ENCODE measurements around the gene SNX5. TPM values are rescaled to one million over a fixed set of nuclear protein-coding genes. Genes with fewer than 3 reads are reported as not detected.
A peak's percentile ranks its signal among the peaks of the same experiment; 100 is the strongest.

Gene SNX5
- total and polyA plus RNA-seq, 9 of the 15 experiments (the other 6 are each of a cell fraction or from before 2014, with no cell fraction given): 53.5 to 276 (median 160) TPM

DNA sequence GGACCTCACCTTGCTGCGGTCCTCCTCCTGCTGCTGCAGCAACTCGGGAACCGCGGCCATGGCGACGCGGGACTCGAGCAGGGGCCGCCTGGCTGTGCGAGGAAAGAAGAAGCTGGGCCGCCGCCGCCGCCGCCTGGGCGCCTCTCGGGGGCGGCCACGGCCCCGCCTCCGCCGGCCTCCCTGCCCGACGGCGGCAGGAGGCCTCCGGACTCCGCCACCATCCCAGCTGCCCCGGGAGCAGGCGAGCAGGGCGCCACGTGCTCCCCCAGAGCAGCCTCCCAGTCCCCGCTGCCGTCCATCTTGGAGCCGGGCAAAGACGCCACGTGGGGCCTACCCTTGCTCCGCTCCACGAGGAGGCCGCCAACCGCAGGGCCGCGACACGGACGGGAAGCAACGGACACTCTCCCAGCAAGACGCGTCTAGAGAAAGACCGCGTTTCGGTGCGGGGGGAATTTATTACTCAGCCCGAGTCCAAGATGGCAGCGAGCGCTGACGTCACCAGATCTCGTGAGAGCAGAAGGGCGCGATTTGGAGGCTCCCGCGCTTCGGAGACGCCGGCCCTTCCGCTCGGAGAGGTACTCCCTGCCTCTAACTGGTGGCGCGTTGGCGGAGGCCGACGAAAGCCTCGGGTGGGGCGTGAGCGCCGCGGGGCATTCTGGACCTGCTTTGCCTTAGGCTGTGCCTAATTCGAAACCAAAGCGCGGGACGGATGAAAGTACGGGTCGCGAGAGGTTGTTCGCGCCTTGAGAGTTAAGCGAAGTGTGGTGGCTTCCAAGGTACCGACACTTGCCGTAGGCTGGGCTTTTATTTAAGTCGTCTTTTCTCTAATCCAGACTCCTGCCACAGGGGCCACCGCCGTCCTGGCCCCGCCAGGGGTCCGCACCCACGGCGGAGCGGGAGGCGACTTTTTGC, at the start of gene SNX5, which contains the start of gene MGME1 (continued):
- TF ChIP-seq, protein P1, sequence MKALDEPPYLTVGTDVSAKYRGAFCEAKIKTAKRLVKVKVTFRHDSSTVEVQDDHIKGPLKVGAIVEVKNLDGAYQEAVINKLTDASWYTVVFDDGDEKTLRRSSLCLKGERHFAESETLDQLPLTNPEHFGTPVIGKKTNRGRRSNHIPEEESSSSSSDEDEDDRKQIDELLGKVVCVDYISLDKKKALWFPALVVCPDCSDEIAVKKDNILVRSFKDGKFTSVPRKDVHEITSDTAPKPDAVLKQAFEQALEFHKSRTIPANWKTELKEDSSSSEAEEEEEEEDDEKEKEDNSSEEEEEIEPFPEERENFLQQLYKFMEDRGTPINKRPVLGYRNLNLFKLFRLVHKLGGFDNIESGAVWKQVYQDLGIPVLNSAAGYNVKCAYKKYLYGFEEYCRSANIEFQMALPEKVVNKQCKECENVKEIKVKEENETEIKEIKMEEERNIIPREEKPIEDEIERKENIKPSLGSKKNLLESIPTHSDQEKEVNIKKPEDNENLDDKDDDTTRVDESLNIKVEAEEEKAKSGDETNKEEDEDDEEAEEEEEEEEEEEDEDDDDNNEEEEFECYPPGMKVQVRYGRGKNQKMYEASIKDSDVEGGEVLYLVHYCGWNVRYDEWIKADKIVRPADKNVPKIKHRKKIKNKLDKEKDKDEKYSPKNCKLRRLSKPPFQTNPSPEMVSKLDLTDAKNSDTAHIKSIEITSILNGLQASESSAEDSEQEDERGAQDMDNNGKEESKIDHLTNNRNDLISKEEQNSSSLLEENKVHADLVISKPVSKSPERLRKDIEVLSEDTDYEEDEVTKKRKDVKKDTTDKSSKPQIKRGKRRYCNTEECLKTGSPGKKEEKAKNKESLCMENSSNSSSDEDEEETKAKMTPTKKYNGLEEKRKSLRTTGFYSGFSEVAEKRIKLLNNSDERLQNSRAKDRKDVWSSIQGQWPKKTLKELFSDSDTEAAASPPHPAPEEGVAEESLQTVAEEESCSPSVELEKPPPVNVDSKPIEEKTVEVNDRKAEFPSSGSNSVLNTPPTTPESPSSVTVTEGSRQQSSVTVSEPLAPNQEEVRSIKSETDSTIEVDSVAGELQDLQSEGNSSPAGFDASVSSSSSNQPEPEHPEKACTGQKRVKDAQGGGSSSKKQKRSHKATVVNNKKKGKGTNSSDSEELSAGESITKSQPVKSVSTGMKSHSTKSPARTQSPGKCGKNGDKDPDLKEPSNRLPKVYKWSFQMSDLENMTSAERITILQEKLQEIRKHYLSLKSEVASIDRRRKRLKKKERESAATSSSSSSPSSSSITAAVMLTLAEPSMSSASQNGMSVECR (CRISPR knock-in tag; IDR thresholded peaks at IDR 0.05): peak; percentile 82
- TF ChIP-seq CHCHD3 (CRISPR knock-in tag; IDR thresholded peaks at IDR 0.05) (no peak), NR2C2 (CRISPR knock-in tag; IDR thresholded peaks at IDR 0.05) (0 out of 2 replicates have a peak, but pooled peaks have one; percentile 49), NR2C2 (tag; IDR thresholded peaks at IDR 0.05) (peak; percentile 69), ETS2 (tag; IDR thresholded peaks at IDR 0.05; ENCODE audit: borderline replicate concordance, poor library complexity, severe bottlenecking) (no peak), BRD9 (IDR thresholded peaks at IDR 0.05; ENCODE audit: low read depth, partially characterized antibody) (peak; percentile 67), JUN (IDR thresholded peaks at IDR 0.05; ENCODE audit: borderline replicate concordance, low read depth, low read length) (peak; percentile 64; the same call in 1 of the 2 replicates), JUN (CRISPR knock-in tag; IDR thresholded peaks at IDR 0.05; ENCODE audit: borderline replicate concordance) (no peak; the same call in 1 of the 2 replicates), ZBTB17 (CRISPR knock-in tag; IDR thresholded peaks at IDR 0.05) (0 out of 2 replicates have a peak, but pooled peaks have one; percentile 20), ETV1 (tag; conservative IDR thresholded peaks at IDR 0.05; ENCODE audit: low read depth) (peak; percentile 62), U2AF1 (optimal IDR thresholded peaks at IDR 0.05; ENCODE audit: low read depth, low read length) (no peak), FOS (IDR thresholded peaks at IDR 0.05; ENCODE audit: extremely low read depth, insufficient read length) (no peak), KDM4B (IDR thresholded peaks at IDR 0.05; ENCODE audit: borderline replicate concordance in 2 of 2, low read depth in 1 of 2) (peak in 1 of 2 experiments; percentile 72; a peak in 1 of 4 replicates), NRF1 (conservative IDR thresholded peaks at IDR 0.05 in 1 of 2, IDR thresholded peaks at IDR 0.05 in 1 of 2) (peak; percentile 71 to 76), ETV5 (CRISPR knock-in tag; IDR thresholded peaks at IDR 0.05; ENCODE audit: low read depth) (peak; percentile 53; the same call in 1 of the 2 replicates), JUNB (CRISPR knock-in tag; conservative IDR thresholded peaks at IDR 0.05) (0 out of 2 replicates have a peak, but pooled peaks have one; percentile 25)
- TF ChIP-seq, protein P2, sequence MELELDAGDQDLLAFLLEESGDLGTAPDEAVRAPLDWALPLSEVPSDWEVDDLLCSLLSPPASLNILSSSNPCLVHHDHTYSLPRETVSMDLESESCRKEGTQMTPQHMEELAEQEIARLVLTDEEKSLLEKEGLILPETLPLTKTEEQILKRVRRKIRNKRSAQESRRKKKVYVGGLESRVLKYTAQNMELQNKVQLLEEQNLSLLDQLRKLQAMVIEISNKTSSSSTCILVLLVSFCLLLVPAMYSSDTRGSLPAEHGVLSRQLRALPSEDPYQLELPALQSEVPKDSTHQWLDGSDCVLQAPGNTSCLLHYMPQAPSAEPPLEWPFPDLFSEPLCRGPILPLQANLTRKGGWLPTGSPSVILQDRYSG (tag; conservative IDR thresholded peaks at IDR 0.05; ENCODE audit: low read depth): peak; percentile 85
- TF ChIP-seq, protein P3, sequence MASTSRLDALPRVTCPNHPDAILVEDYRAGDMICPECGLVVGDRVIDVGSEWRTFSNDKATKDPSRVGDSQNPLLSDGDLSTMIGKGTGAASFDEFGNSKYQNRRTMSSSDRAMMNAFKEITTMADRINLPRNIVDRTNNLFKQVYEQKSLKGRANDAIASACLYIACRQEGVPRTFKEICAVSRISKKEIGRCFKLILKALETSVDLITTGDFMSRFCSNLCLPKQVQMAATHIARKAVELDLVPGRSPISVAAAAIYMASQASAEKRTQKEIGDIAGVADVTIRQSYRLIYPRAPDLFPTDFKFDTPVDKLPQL (IDR thresholded peaks at IDR 0.05; ENCODE audit: extremely low read depth, insufficient read length): no peak
- TF ChIP-seq, protein P4, sequence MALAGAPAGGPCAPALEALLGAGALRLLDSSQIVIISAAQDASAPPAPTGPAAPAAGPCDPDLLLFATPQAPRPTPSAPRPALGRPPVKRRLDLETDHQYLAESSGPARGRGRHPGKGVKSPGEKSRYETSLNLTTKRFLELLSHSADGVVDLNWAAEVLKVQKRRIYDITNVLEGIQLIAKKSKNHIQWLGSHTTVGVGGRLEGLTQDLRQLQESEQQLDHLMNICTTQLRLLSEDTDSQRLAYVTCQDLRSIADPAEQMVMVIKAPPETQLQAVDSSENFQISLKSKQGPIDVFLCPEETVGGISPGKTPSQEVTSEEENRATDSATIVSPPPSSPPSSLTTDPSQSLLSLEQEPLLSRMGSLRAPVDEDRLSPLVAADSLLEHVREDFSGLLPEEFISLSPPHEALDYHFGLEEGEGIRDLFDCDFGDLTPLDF (CRISPR knock-in tag; IDR thresholded peaks at IDR 0.05): peak; percentile 96

All from K562 (cell line).